ENCODE measurements around the gene MUC6. TPM values are rescaled to one million over a fixed set of nuclear protein-coding genes. Genes with fewer than 3 reads are reported as not detected.

MUC6 gene
- total RNA-seq, 2 experiments from 2014 or later: not detected

DNA sequence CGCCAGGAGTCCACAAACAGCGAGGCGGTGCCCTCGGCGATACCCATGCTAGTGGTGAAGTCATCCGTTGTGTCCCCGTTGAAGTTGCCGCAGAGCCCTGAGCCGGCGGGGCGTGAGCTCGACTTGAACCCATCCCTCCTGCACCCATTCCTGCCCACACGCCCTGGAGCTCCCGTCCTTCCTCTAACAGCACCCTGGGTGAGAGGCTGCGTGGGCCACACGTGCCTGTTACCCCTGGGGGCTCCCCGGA is 8.3 kb downstream of the MUC6 start:
- no peaks in the 10 kb centered on the region for H3K4me1 Mint-ChIP-seq
- no peaks in the 10 kb centered on the region for H3K9me3 Mint-ChIP-seq
- no peaks in the 10 kb centered on the region for H3K36me3 Mint-ChIP-seq
- no peaks in the 10 kb centered on the region for H3K27me3 Mint-ChIP-seq
- no peak for DNase-seq
- no peak overlapping the region for H3K27ac Mint-ChIP-seq
- no peak overlapping the region for H3K4me3 Mint-ChIP-seq

DNA sequence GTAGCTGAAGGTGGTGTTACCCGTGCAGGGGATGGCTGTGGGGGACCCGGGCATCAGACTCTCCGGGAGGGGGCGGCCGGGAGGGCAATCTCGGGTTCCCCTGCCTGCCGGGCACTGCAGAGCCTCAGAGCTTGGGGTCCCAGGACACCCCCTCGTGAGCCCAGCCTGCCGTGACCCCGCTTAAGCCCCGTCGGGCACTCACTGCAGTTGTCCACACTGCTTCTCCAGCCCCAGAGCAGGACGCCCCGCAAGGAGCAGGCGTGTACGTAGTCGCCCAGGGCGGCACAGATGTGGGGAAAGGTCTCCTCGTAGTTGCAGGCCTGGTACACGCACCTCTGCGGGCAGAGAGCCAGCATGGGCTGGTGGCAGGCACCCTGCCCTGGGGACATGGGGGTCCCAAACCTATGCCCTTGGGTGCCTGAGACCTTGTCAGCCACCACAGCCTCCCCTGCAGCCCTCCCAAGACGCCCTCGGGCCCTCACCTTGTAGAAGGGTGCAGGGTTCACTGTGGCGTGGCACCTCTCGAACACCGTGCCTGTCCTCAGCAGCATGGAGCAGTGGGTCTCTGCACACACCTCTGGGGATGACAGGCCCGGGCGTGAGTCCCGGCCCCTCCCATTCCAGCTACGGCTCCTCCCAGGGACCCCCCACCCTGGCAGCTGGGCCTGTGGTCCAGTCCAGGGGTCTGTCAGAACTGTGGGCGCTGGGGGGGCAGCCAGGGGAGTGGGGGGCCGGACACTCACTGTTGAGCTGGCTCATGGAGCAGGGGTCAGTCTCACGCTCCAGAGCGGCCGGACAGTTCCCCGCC is 8.8 kb downstream of the MUC6 start:
- H3K27me3 Mint-ChIP-seq: no peaks in the 10 kb centered on the region
- H3K4me1 Mint-ChIP-seq: no peaks in the 10 kb centered on the region
- H3K36me3 Mint-ChIP-seq: peaks cover 2% of the 10 kb centered on the region
- DNase-seq: no peak
- no peaks in the 10 kb centered on the region for H3K9me3 Mint-ChIP-seq
- H3K4me3 Mint-ChIP-seq: no peak overlapping the region
- H3K27ac Mint-ChIP-seq: no peak overlapping the region

DNA sequence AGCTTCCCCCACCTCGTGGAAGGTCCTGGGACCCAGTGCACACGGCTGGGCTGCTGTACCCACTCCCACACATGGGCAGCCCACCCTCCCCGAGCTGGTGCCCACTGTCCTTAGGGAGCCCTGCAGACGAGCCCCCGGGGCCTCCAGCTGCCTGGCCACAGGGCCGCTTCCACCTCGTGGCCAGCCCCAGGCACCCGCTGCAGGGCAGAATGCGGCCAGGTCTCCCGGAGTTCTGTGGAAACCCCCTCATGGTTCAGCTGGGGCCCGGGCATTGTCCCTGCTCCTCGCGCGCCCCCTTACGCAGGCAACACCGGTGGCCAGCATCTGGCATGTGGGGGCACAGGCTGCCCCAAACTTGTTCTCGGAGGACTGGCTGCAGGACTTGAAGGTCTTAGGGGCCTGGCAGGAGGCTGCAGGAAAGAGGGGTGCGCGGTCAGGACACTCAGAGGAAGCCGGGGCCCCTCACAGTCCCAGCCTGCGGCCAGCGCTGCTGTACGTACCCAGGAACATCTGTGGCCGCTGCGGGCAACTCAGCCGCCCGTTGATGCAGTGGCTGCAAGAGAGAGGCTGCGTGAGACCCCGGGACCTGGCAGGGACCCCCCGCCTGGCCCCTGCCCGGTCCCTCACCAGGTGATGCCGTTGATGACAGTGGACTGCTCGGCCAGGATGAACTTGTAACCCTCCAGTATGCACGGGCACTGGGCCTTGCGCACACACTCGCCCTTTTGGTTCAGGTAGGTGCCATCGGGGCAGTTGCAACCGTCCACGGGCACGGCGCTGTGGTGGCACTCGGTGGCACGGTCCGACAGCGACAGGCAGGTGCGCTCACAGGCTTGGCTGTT is 9.7 kb downstream of the MUC6 start:
- Mint-ChIP-seq H3K4me1 (no peaks in the 10 kb centered on the region), H3K36me3 (peaks cover 2% of the 10 kb centered on the region), H3K4me3 (no peak overlapping the region), H3K9me3 (no peaks in the 10 kb centered on the region), H3K27me3 (no peaks in the 10 kb centered on the region), H3K27ac (no peak overlapping the region)
- DNase-seq: no peak

DNA sequence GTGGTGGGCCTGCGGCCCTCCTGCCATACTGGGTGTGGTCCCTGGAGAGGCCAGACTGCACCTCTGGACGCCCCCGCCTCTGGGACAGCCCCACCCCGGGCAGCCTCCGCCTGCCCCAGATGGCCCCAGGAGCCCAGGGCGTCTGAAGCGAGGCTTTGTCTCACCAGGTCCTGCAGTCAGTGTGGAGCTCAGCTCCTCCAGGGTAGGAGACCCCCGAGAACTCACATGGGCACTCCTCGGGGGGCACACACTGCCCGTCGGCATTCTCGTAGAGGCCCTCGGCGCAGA is 10.4 kb downstream of the MUC6 start:
- H3K27me3 Mint-ChIP-seq: no peaks in the 10 kb centered on the region
- peaks cover 2% of the 10 kb centered on the region for H3K36me3 Mint-ChIP-seq
- DNase-seq: no peak
- H3K27ac Mint-ChIP-seq: no peak overlapping the region
- H3K9me3 Mint-ChIP-seq: no peaks in the 10 kb centered on the region
- no peak overlapping the region for H3K4me3 Mint-ChIP-seq
- H3K4me1 Mint-ChIP-seq: no peaks in the 10 kb centered on the region

DNA sequence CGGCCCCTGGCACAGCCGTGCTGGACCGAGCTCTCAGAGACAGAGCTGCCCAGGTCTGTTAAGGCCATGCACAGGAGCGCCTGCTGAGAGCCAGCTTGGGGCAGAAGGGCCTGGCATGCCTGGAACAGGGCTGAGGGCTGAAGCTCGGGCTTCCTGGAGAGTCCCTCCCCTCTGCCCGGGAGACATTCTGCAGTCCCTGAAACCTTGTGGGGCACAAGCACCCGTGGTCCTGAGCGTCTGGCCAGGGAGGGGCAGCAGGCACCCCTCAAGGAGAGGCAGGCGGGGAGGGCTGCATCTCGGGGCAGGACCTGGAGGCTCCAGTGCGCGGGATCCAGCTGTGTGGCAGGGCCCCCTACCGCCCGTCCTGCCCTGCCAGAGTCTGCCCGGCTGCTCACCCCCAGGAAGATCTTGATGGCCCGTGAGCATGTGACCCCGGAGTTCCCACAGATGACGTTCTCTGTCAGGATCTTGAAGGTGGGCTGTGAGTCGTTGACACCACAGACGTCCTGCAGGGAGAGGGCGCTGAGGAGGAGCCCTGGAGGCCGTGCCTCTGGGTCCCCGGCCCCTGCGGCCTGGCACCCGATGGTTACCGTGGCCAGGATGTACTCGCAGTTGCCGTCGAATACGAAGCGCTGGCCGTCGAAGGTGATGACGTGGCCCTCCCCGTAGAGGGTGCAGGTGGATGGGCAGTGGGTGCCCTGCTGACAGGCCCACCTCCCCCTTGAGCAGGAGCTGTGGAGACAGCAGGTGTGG is 10.9 kb downstream of the MUC6 start:
- Mint-ChIP-seq H3K4me1 (no peaks in the 10 kb centered on the region), H3K9me3 (no peaks in the 10 kb centered on the region), H3K36me3 (peaks cover 2% of the 10 kb centered on the region), H3K27ac (no peak overlapping the region), H3K27me3 (no peaks in the 10 kb centered on the region), H3K4me3 (no peak overlapping the region)
- DNase-seq: no peak

DNA sequence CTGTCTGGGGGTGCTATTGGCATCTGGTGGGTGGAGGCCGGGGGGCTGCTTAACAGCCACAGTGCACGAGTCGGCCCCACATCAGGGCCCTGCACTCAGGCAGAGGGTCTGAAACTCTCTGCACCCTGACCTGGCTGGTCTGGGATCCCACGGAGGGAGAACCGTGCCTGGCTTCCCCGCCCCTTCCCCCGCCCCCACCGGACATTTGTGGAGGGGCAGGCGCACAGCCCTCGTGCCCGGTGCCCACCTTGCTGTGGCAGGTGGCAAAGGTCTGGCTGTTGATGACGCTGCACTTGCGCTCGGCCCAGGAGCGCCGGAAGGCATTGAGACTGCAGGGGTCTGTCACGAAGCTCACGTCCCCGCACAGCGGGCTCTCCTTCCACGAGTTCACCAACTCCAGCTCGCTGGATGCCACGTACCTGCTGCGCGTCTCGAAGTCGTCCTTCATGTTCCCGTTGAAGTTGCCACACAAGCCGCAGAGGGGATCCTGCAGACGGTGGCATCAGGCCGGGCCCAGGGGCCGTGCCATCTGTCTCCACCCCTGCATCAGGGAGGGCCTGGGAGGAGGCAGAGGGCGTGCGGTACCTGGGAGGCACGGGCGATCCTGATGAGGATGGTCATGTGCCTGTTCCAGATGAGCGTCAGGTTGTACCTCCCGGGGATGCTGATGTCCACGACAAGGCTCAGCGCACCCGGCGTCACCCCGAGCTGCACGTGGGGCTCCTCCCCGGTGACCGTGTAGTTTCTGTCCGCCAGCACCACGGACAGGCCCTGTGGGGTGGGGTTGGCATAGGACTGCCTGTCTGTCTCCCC is 11.7 kb downstream of the MUC6 start:
- H3K27me3 Mint-ChIP-seq: no peaks in the 10 kb centered on the region
- H3K4me1 Mint-ChIP-seq: no peaks in the 10 kb centered on the region
- DNase-seq: no peak
- H3K27ac Mint-ChIP-seq: no peak overlapping the region
- H3K4me3 Mint-ChIP-seq: no peak overlapping the region
- peaks cover 2% of the 10 kb centered on the region for H3K36me3 Mint-ChIP-seq
- H3K9me3 Mint-ChIP-seq: no peaks in the 10 kb centered on the region

DNA sequence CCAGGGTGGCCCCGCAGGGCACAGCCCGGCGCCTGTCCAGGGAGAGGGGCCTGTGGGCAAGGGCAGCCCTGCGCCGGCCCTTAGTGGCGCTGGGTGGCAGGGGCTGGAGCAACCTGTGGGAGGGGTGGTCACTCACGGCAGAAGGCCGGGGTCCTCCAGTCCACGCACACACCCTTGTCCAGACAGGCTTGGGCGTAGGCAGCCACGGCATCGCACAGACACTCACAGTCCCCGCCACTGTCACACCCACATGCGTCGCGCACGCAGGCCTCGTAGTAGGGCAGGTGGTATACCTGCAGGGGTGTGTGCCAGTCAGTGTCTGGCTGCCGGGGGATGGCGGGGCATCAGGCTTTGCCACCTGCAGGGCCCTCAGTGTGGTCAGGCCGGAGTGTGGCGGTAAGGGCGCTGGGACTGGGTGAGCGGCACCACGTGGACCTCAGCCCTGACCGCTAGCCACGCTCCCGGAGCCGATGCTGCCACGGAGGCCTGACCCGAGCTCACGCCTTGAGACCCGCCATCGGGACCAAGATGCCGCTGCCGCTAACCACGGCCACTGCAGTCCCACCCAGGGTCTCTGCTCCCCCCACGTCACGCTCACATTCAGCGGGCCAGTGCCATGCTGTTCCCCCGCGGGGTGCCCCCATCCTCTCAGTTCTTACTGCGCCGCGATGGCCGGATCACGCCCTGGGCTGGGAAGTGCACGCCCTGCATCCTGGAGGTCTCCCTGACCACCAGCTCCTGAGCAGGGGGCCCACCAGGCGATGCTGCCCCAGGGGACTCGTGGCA is 12.5 kb downstream of the MUC6 start:
- no peak overlapping the region for H3K4me3 Mint-ChIP-seq
- no peaks in the 10 kb centered on the region for H3K4me1 Mint-ChIP-seq

DNA sequence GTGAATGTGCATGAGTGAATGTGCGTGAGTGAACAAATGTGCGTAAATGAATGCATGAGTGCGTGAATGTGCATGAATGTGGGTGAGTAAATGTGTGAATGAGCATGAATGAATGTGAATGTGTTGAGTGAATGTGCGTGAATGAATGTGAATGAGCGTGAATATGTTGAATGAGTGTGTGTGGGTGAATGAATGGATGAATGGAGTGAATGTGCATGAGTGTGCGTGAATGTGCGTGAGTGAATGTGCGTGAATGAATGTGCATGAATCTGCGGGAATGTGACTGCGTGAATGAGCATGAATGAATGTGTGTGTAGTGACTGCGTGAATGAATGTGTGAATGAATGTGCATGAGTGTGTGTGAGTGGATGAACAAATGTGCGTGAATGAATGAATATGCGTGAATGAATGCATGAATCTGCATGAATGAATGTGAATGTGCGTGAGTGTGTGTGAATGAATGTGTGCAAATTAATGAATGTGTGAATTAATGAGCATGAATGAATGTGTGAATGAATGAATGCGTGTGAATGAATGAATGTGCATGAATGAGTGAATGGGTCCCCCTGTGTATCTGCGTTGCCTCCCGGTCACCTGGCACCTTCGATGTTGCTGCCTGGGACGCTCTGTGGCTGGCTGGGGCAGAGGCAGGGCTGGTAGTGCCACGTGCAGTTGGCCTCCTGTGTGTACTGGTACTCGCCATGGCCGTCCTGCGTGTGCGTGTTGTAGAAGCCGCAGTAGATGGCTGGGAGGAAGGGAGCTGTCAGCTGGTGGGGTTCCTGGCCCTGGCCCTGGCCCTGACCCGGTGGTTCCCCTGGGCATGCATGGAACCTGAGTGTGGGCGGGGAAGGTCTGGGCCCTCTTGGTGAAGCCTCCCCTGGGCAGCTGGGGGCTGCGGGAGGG is 13.4 kb downstream of the MUC6 start:
- H3K27ac Mint-ChIP-seq: no peak overlapping the region
- no peak for DNase-seq
- H3K36me3 Mint-ChIP-seq: peaks cover 3% of the 10 kb centered on the region
- H3K9me3 Mint-ChIP-seq: no peaks in the 10 kb centered on the region
- no peak overlapping the region for H3K4me3 Mint-ChIP-seq
- H3K4me1 Mint-ChIP-seq: peaks cover 1% of the 10 kb centered on the region
- no peaks in the 10 kb centered on the region for H3K27me3 Mint-ChIP-seq

More for the DNA sequence above, 12.5 kb downstream of the MUC6 start:
- no peak for DNase-seq
- Mint-ChIP-seq H3K36me3 (peaks cover 2% of the 10 kb centered on the region), H3K9me3 (no peaks in the 10 kb centered on the region), H3K27me3 (no peaks in the 10 kb centered on the region), H3K27ac (no peak overlapping the region)

DNA sequence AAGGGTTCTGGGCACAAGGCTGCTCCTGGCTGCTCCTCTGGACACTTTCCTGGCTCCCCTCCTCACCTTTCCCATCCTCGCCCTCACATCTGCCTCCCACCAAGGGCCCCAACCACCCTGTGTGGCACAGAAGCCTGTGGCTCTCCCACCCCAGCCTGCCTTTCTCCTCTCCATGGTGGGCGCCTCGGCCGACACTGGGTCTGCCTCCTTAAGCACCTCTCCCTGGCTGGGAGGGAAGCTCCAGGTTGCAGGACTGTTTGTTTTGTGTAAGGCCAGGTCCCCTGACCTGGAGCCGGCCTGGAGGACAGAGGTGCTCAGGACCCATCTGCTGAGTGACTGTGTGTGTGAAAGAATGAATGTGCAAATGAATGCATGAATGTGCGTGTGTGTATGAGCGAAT is 14.1 kb downstream of the MUC6 start:
- H3K4me1 Mint-ChIP-seq: peaks cover 7% of the 10 kb centered on the region
- H3K4me3 Mint-ChIP-seq: no peak overlapping the region
- peaks cover 9% of the 10 kb centered on the region for H3K36me3 Mint-ChIP-seq
- H3K27ac Mint-ChIP-seq: no peak overlapping the region
- H3K9me3 Mint-ChIP-seq: peaks cover 2% of the 10 kb centered on the region
- H3K27me3 Mint-ChIP-seq: no peaks in the 10 kb centered on the region
- DNase-seq: no peak

DNA sequence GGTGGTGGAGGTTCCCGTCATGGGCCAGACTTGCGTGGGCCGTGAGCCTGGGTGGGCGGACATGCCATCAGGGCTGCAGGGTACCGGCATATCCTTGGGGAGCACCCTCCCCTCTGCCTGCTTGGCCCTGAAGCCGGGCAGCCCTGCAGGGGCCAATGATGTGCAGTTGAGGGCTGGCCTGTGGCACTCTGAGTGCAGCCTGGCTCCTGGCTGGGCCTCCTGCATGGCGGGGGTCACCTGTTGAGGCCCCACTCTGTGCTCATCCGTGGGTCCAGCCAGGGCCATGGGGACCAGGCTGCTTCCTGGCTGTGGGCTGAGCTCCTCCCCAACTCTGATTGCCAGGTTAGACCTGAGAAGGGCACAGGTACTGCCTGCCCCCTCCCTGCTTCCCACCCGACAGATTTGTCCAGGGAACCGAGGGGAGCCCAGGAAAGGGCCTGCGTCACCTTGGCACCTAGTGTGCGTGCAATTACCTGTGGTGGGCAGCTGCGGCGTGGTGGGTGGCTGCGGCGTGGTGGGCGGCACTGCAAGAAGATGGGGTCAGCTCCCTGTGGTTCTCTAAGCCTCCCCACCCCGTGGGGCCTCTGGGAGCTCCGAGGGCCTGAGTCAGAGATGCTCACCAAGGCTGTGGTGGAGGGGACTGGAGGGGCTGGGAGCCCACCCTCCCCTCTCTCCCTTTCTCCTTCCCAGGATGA is 16.2 kb downstream of the MUC6 start:
- Mint-ChIP-seq H3K9me3 (peaks cover 2% of the 10 kb centered on the region), H3K4me1 (peaks cover 15% of the 10 kb centered on the region), H3K27me3 (no peaks in the 10 kb centered on the region), H3K27ac (no peak overlapping the region), H3K36me3 (peaks cover 17% of the 10 kb centered on the region), H3K4me3 (no peak overlapping the region)
- DNase-seq: no peak

DNA sequence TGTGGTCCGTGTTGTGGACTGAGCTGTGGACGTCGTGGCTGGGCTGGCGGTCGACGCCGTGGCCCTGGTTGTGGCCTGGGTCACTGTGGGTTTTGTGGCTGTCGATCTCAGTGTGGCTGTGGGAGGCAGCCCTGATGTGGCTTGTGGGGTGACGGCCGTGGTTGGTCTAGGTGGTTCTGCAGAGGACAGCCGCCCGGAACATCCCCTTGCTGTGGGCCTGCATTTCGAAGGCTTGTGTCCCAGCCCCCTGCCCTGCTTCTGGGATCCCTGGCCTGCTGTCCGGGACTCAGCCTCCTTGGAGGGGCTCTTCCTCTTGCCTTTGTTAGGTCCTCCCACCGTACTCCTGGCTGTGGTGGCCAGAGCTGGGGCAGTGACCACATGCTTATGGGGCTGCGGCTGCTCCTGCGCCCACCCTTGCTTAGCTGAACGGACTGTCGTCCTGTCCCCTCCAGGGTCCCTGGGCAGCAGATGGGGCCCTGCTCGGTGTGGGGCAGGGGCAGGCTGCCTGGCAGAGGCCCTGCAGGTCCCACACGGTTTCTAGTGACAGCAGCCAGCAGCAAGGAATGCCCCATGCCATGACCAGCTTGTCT is 17.1 kb downstream of the MUC6 start:
- DNase-seq: no peak
- Mint-ChIP-seq H3K4me3 (no peak overlapping the region), H3K4me1 (peaks cover 15% of the 10 kb centered on the region), H3K36me3 (peaks cover 17% of the 10 kb centered on the region), H3K9me3 (peaks cover 2% of the 10 kb centered on the region), H3K27me3 (no peaks in the 10 kb centered on the region), H3K27ac (no peak overlapping the region)

DNA sequence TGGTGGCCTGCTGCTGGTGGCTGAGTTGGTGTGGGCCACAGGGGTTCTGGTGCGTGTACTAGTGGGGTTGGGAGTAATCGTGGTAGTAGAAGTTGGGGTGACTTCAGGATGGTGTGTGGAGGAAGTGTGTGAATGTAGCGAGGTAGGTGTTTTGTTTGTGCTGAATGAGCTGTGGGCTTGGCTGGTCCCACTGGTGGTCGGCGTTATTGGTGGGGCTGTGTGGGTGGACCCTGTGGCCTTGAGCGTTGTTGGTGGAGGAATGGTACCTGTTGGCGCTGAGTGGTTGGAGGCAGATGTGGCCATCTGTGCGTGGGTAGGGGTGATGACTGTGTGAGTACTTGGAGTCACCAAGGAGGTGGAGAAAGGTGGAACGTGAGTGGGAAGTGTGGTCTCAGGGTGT is 18.4 kb downstream of the MUC6 start:
- H3K27me3 Mint-ChIP-seq: no peaks in the 10 kb centered on the region
- H3K36me3 Mint-ChIP-seq: peaks cover 16% of the 10 kb centered on the region
- H3K4me3 Mint-ChIP-seq: no peak overlapping the region
- no peak for DNase-seq
- H3K9me3 Mint-ChIP-seq: peaks cover 2% of the 10 kb centered on the region
- no peak overlapping the region for H3K27ac Mint-ChIP-seq
- peaks cover 15% of the 10 kb centered on the region for H3K4me1 Mint-ChIP-seq

All from activated naive CD8-positive, alpha-beta T cell treated with anti-CD3 and anti-CD28 coated beads for 36 hours (primary cell).